ENCODE results near the gene SGTB. TPM values are rescaled to one million over a fixed set of nuclear protein-coding genes. Genes with fewer than 3 reads are reported as not detected.

Gene SGTB
- total and polyA plus RNA-seq, 2 donors (not counting 1 experiment from before 2014, with no cell fraction given) = 1.8 to 5.5 TPM

GRCh38 chr5:65708145-65708544 is 13.8 kb downstream of the SGTB start:
- H2AFZ ChIP-seq (ENCODE audit: insufficient read depth, low read depth, low read length, poor library complexity, severe bottlenecking) = no peak overlapping the region
- H3K79me2 ChIP-seq (ENCODE audit: control insufficient read depth, insufficient read depth, low read length) = no peaks in the 10 kb centered on the region
- no peak for ATAC-seq (ENCODE audit: low read depth)
- no peaks in the 10 kb centered on the region for H4K20me1 ChIP-seq (ENCODE audit: control insufficient read depth, insufficient read depth, low read length, poor library complexity, severe bottlenecking)
- no peaks in the 10 kb centered on the region for H3K4me1 ChIP-seq (ENCODE audit: control insufficient read depth in 2 of 2, insufficient read depth in 2 of 2, low read length in 2 of 2)
- no peaks in the 10 kb centered on the region for H3K27me3 Mint-ChIP-seq
- H3K4me2 ChIP-seq (replicated peaks; ENCODE audit: low read depth, low read length, poor library complexity, severe bottlenecking) = no peak overlapping the region
- WGBS (ENCODE audit: insufficient coverage) = 100% methylated on average over 3 of the region's 4 CpGs
- no peak overlapping the region for H3K9ac ChIP-seq (ENCODE audit: low read length)
- no peaks in the 10 kb centered on the region for H3K9me3 ChIP-seq (ENCODE audit: control extremely low read depth in 1 of 3, control insufficient read depth in 2 of 3, insufficient read depth in 1 of 3, low read length in 2 of 3)
- CTCF ChIA-PET = no interaction called here
- no peak for TF ChIP-seq EZH2 (IDR thresholded peaks at IDR 0.05; ENCODE audit: borderline replicate concordance, insufficient read depth, low read depth, low read length, poor library complexity, severe bottlenecking)
- TF ChIP-seq CTCF (IDR thresholded peaks at IDR 0.05) = no peak
- intact Hi-C loops (cut with micrococcal nuclease) = no loop called here
- no peaks in the 10 kb centered on the region for H3K4me1 Mint-ChIP-seq
- H3K9me3 Mint-ChIP-seq (ENCODE audit: insufficient read depth) = no peaks in the 10 kb centered on the region
- H3K36me3 ChIP-seq (replicated peaks in 1 of 2; ENCODE audit: control extremely low read depth in 1 of 2, control insufficient read depth in 1 of 2, extremely low read depth in 1 of 2, insufficient read depth in 2 of 2, low read length in 1 of 2) = peaks cover 9 to 17% of the 10 kb centered on the region in 2 experiments
- no peak overlapping the region for H3K27ac ChIP-seq (ENCODE audit: low read length in 2 of 2)
- POLR2A ChIA-PET = no interaction called here
- no peaks in the 10 kb centered on the region for H3K27me3 ChIP-seq (replicated peaks in 1 of 4; ENCODE audit: control extremely low read depth in 1 of 4, control insufficient read depth in 3 of 4, insufficient read depth in 4 of 4, low read length in 3 of 4)
- no peak overlapping the region for H3K4me3 Mint-ChIP-seq
- H3K27ac Mint-ChIP-seq = no peak overlapping the region
- DNase-seq = no peak
- no peak overlapping the region for H3K4me3 ChIP-seq (ENCODE audit: control extremely low read depth in 1 of 5, extremely low read depth in 1 of 5, insufficient read depth in 1 of 5, low read depth in 2 of 5, low read length in 4 of 5)

GRCh38 chr5:65707663-65708062 is 14.2 kb downstream of the SGTB start:
- no peak overlapping the region for H3K4me3 Mint-ChIP-seq
- whole genome bisulfite sequencing (ENCODE audit: insufficient coverage) = no CpG with 5 or more reads among the region's 4 CpGs

More at GRCh38 chr5:65707663-65708062, 14.2 kb downstream of the SGTB start:
- no peaks in the 10 kb centered on the region for H4K20me1 ChIP-seq (ENCODE audit: control insufficient read depth, insufficient read depth, low read length, poor library complexity, severe bottlenecking)
- H3K4me3 ChIP-seq (ENCODE audit: control extremely low read depth in 1 of 5, extremely low read depth in 1 of 5, insufficient read depth in 1 of 5, low read depth in 2 of 5, low read length in 4 of 5) = no peak overlapping the region
- no peaks in the 10 kb centered on the region for H3K4me1 Mint-ChIP-seq
- H3K9me3 ChIP-seq (ENCODE audit: control extremely low read depth in 1 of 3, control insufficient read depth in 2 of 3, insufficient read depth in 1 of 3, low read length in 2 of 3) = no peaks in the 10 kb centered on the region
- no peak for TF ChIP-seq CTCF (IDR thresholded peaks at IDR 0.05)
- H3K9ac ChIP-seq (ENCODE audit: low read length) = no peak overlapping the region
- no peaks in the 10 kb centered on the region for H3K79me2 ChIP-seq (ENCODE audit: control insufficient read depth, insufficient read depth, low read length)
- ChIA-PET CTCF (no interaction called here), POLR2A (no interaction called here)
- H2AFZ ChIP-seq (ENCODE audit: insufficient read depth, low read depth, low read length, poor library complexity, severe bottlenecking) = no peak overlapping the region
- DNase-seq (no peak), ATAC-seq (ENCODE audit: low read depth) (no peak)
- no peaks in the 10 kb centered on the region for H3K27me3 ChIP-seq (replicated peaks in 1 of 4; ENCODE audit: control extremely low read depth in 1 of 4, control insufficient read depth in 3 of 4, insufficient read depth in 4 of 4, low read length in 3 of 4)
- intact Hi-C loops (cut with micrococcal nuclease) = no loop called here
- H3K27ac Mint-ChIP-seq = no peak overlapping the region
- H3K36me3 ChIP-seq (replicated peaks in 1 of 2; ENCODE audit: control extremely low read depth in 1 of 2, control insufficient read depth in 1 of 2, extremely low read depth in 1 of 2, insufficient read depth in 2 of 2, low read length in 1 of 2) = peaks cover 9 to 17% of the 10 kb centered on the region in 2 experiments
- no peaks in the 10 kb centered on the region for H3K27me3 Mint-ChIP-seq
- H3K4me1 ChIP-seq (ENCODE audit: control insufficient read depth in 2 of 2, insufficient read depth in 2 of 2, low read length in 2 of 2) = no peaks in the 10 kb centered on the region
- H3K9me3 Mint-ChIP-seq (ENCODE audit: insufficient read depth) = no peaks in the 10 kb centered on the region
- H3K4me2 ChIP-seq (replicated peaks; ENCODE audit: low read depth, low read length, poor library complexity, severe bottlenecking) = no peak overlapping the region
- H3K27ac ChIP-seq (ENCODE audit: low read length in 2 of 2) = no peak overlapping the region
